Thymus (tissue), 11 donors: ENCODE data around the gene GRID2. TPM values are rescaled to one million over a fixed set of nuclear protein-coding genes. Genes with fewer than 3 reads are reported as not detected.
"Not testable (repeated sequence)": the region's sequence is repeated elsewhere in the genome, so short reads cannot be mapped to it uniquely, and the experiment has no call there.

Source experiments
- DNase-seq, 9 donors: peaks; one replicate each; pipeline ENCODE4 v3.0.0-alpha.2; 2013; ENCODE audit warnings: low spot score in 9 of 9, low read depth in 6 of 9, missing footprints in 1 of 9
- H3K27ac ChIP-seq, 2 donors: one replicate each; pipeline ENCODE4 v1.5.1; 2013; ENCODE audit warnings: control low read depth in 1 of 2, low read depth in 1 of 2, low read length in 1 of 2, mild to moderate bottlenecking in 1 of 2, moderate library complexity in 1 of 2
- H3K27me3 ChIP-seq, 2 donors: one replicate each; pipeline ENCODE4 v1.5.1; 2013; ENCODE audit warnings: low read length in 1 of 2; ENCODE audit not compliant: control insufficient read depth in 2 of 2, insufficient read depth in 1 of 2
- H3K36me3 ChIP-seq, 2 donors: one replicate each; pipeline ENCODE4 v1.5.1; 2013; ENCODE audit warnings: low read length in 1 of 2, mild to moderate bottlenecking in 1 of 2, moderate library complexity in 1 of 2; ENCODE audit not compliant: control insufficient read depth in 2 of 2, insufficient read depth in 2 of 2
- H3K4me1 ChIP-seq, 2 donors: one replicate each; pipeline ENCODE4 v1.5.1; 2013; ENCODE audit warnings: low read length in 2 of 2; ENCODE audit not compliant: control insufficient read depth in 2 of 2, insufficient read depth in 2 of 2
- H3K4me3 ChIP-seq, 2 donors: one replicate each; pipeline ENCODE4 v1.5.1; 2013; ENCODE audit warnings: low read length in 2 of 2, control low read depth in 1 of 2, mild to moderate bottlenecking in 1 of 2
- H3K9me3 ChIP-seq, 2 donors: one replicate each; pipeline ENCODE4 v1.5.1; 2013; ENCODE audit warnings: low read length in 1 of 2, mild to moderate bottlenecking in 1 of 2; ENCODE audit not compliant: control insufficient read depth in 2 of 2, insufficient read depth in 1 of 2
- WGBS: extraction: QIAGEN DNeasy Blood & Tissue Kit; methylation state at CpG from one replicate; pipeline ENCODE4 v1.1.7; 2013; 5-methylcytosine and 5-hydroxymethylcytosine counted together
- polyA plus RNA-seq: library from polyadenylated mRNA; stranded (reverse); fragments of 200-250 nt; gene quantifications from one replicate; pipeline ENCODE4 v1.2.3, GENCODE V29; 2013
- total RNA-seq: library from RNA; stranded (reverse); fragments of 120-200 nt; gene quantifications from one replicate; pipeline ENCODE4 v1.2.4, GENCODE V29; 2013
- donor health status: healthy.

Gene GRID2
- total and polyA plus RNA-seq, 2 donors: 0.05 to 0.09 TPM

GRCh38 chr4:92444143-92444843 lies 140.5 kb downstream of the GRID2 start:
- WGBS: 91% methylated on average over 13 of the region's 13 CpGs

DNA sequence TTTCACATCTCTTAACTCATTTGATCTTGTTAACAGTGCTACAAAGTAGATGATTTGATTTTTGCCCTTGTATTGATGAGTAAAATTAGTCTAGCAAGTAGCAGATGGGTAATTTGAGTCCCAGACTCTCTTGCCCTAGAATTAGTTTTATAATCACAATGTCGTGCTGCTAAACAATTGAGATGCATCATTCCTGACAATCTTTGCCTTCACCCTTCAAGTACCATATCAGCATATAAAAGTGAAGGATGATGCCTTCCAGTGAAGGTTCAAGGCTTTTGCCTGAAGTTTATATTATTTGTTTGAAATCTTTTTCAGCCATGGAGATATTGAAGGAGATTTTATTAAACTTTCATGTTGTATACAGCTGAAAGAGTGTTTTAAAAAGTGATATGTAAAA lies 141.4 kb downstream of the GRID2 start:
- Histone ChIP-seq H3K36me3 (no peaks in the 10 kb centered on the region), H3K27ac (no peak overlapping the region), H3K27me3 (no peaks in the 10 kb centered on the region), H3K4me3 (no peak overlapping the region), H3K4me1 (no peaks in the 10 kb centered on the region), H3K9me3 (peaks cover 0 to 3% of the 10 kb centered on the region in 2 donors)
- no peak for DNase-seq
- 62% methylated on average over 1 of the region's 1 CpG for WGBS

More at GRCh38 chr4:92444143-92444843, 140.5 kb downstream of the GRID2 start:
- not testable (repeated sequence) for H3K4me1 ChIP-seq, H3K4me3 ChIP-seq, H3K27me3 ChIP-seq, H3K9me3 ChIP-seq, H3K36me3 ChIP-seq, DNase-seq, H3K27ac ChIP-seq

GRCh38 chr4:92447255-92447905 lies 143.6 kb downstream of the GRID2 start:
- WGBS: 92% methylated on average over 1 of the region's 1 CpG
- H3K4me3 ChIP-seq: no peak overlapping the region
- no peaks in the 10 kb centered on the region for H3K9me3 ChIP-seq
- no peaks in the 10 kb centered on the region for H3K4me1 ChIP-seq
- no peak overlapping the region for H3K27ac ChIP-seq
- H3K27me3 ChIP-seq: no peaks in the 10 kb centered on the region
- no peaks in the 10 kb centered on the region for H3K36me3 ChIP-seq
- no peak for DNase-seq

DNA sequence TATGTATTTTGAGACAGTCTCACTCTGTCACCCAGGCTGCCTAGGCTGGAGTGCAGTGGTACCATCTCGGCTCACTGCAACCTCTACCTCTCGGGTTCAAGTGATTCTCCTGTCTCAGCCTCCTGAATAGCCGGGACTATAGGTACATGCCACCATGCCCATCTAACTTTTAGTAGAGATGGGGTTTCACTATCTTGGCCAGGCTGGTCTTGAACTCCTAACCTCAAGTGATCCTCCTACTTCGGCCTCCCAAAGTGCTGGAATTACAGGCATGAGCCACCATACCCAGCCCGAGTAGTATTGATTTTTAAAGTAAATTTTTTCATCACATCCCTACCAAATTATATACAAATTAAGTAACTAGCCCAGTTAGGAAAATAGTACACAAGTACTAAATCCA lies 144.4 kb downstream of the GRID2 start:
- H3K9me3 ChIP-seq, DNase-seq, H3K27ac ChIP-seq, H3K4me1 ChIP-seq, H3K27me3 ChIP-seq, H3K36me3 ChIP-seq, H3K4me3 ChIP-seq: not testable (repeated sequence)
- 98% methylated on average over 5 of the region's 5 CpGs for WGBS

GRCh38 chr4:92450694-92451093 lies 146.9 kb downstream of the GRID2 start:
- Histone ChIP-seq H3K9me3 (no peaks in the 10 kb centered on the region), H3K27me3 (no peaks in the 10 kb centered on the region), H3K27ac (no peak overlapping the region), H3K36me3 (no peaks in the 10 kb centered on the region), H3K4me3 (no peak overlapping the region), H3K4me1 (no peaks in the 10 kb centered on the region)
- no peak for DNase-seq

DNA sequence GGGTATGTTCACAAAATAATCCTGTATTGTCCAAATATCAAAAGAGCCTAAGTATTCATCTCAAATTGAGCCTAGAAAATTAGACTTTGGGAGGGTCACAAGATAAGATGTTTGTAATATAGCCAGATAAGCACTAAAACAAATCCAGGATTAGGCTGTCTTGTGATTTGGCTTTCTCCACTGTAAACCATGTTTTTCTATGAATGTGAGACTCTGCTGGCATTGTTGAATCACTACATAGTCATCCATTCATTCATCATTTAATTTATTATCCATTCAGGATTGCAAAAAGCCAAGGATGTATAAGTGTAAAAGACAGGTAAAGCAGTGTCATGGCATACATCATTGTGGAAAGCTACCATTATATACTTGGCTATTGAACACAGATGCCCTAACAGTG lies 148.0 kb downstream of the GRID2 start:
- Histone ChIP-seq H3K9me3 (no peaks in the 10 kb centered on the region), H3K4me3 (no peak overlapping the region), H3K27ac (no peak overlapping the region), H3K4me1 (no peaks in the 10 kb centered on the region), H3K36me3 (no peaks in the 10 kb centered on the region), H3K27me3 (no peaks in the 10 kb centered on the region)
- no peak for DNase-seq

GRCh38 chr4:92452383-92452782 lies 148.6 kb downstream of the GRID2 start:
- 91% methylated on average over 2 of the region's 2 CpGs for WGBS
- H3K9me3 ChIP-seq, H3K4me3 ChIP-seq, DNase-seq, H3K4me1 ChIP-seq, H3K27ac ChIP-seq, H3K36me3 ChIP-seq, H3K27me3 ChIP-seq: not testable (repeated sequence)

DNA sequence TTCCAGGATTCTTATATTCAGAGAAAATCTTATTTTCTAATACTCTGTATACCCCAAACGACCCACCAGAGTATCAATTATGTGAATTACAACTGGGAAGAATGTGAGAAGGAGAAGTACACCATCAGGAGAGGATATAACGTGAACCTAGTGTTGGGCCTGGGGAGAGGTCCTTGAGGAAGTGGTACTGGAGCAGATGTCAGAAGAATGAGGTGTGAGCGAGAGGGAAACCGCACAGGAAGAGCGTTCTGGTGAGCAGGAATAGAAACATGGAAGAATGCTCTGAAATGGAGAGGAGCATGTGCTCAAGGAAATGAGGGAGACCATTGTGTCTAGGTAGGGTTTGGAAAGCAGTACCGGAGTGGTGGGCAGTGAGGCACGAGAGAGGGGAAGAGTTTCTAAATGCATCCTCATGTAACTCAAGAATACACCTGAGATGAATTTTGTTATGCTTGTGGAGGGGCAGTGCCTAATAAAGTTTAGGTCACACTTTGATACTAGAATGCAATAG lies 151.6 kb downstream of the GRID2 start:
- Histone ChIP-seq H3K4me1 (no peaks in the 10 kb centered on the region), H3K9me3 (no peaks in the 10 kb centered on the region), H3K27me3 (no peaks in the 10 kb centered on the region), H3K27ac (no peak overlapping the region), H3K4me3 (no peak overlapping the region), H3K36me3 (no peaks in the 10 kb centered on the region)
- DNase-seq: no peak
- 78% methylated on average over 7 of the region's 7 CpGs for WGBS

DNA sequence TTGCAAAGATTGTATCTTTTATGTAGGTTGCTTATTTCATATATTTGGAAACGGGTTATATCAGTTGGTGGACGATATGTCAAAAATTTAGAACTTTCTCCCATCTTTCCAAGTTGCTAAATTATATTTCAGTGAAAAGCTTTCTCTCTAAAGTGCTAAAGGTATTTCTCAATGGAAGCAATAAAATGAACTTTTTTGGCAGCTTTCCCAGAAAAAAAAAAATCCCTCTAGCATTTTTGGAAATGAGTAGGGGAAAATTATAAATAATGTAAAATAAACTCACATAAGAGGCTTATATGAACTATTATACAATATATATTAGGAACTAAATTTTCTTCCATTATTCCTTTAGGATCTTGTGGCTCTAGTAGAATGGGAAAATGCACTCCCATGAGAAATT lies 152.2 kb downstream of the GRID2 start:
- Histone ChIP-seq H3K4me1 (no peaks in the 10 kb centered on the region), H3K9me3 (no peaks in the 10 kb centered on the region), H3K4me3 (no peak overlapping the region), H3K27me3 (no peaks in the 10 kb centered on the region), H3K27ac (no peak overlapping the region), H3K36me3 (no peaks in the 10 kb centered on the region)
- no peak for DNase-seq
- WGBS: 86% methylated on average over 2 of the region's 2 CpGs
